K562 (cell line): ENCODE data around the gene LPCAT3. TPM values are rescaled to one million over a fixed set of nuclear protein-coding genes. Genes with fewer than 3 reads are reported as not detected.

Experiments
- ATF1 ChIP-seq, 2 experiments: fragments of 450-650 bp in 1 of 2; IDR thresholded peaks; 2 replicates each; pipeline ENCODE4 v1.6.1; 2016; ENCODE audit warnings: missing compliant biosample characterization in 1 of 2, missing genetic modification characterization in 1 of 2
- BRD9 ChIP-seq: fragments of 450-650 bp; IDR thresholded peaks from 2 replicates; pipeline ENCODE4 v1.6.1; 2018; ENCODE audit warnings: low read depth; ENCODE audit not compliant: partially characterized antibody
- ESRRA ChIP-seq: fragments of 450-650 bp; IDR thresholded peaks from 2 replicates; pipeline ENCODE4 v1.6.1; 2014; ENCODE audit warnings: low read depth, mild to moderate bottlenecking, moderate library complexity, borderline replicate concordance
- HDAC2 ChIP-seq: fragments of 450-650 bp; IDR thresholded peaks from 2 replicates; pipeline ENCODE4 v1.6.1; 2016; ENCODE audit warnings: mild to moderate bottlenecking
- HNRNPUL1 ChIP-seq: fragments of 200-400 bp; formaldehyde crosslinking; IDR thresholded peaks from 2 replicates; pipeline ENCODE4 v1.6.1; 2017; ENCODE audit warnings: low read length
- NCOA1 ChIP-seq: fragments of 450-650 bp; IDR thresholded peaks from 2 replicates; pipeline ENCODE4 v1.6.1; 2016; ENCODE audit warnings: low read depth
- NFRKB ChIP-seq: fragments of 450-650 bp; IDR thresholded peaks from 2 replicates; pipeline ENCODE4 v1.6.1; 2016; ENCODE audit warnings: low read depth
- RCOR1 ChIP-seq, 2 experiments: IDR thresholded peaks; 2 replicates each; pipeline ENCODE4 v1.6.1; 2012; ENCODE audit warnings: low read depth in 2 of 2, low read length in 2 of 2, borderline replicate concordance in 1 of 2, improper control_type of control experiment in 1 of 2
- STAT5A ChIP-seq: IDR thresholded peaks from 2 replicates; pipeline ENCODE4 v1.6.1; 2012; ENCODE audit warnings: low read length, inconsistent platforms, borderline replicate concordance
- TEAD4 ChIP-seq, 2 experiments: sonication (generic) in 1 of 2; formaldehyde crosslinking in 1 of 2; IDR thresholded peaks; 2 replicates each; pipeline versions ENCODE4 v1.6.1 to v1.8.0; 2012 to 2022; ENCODE audit warnings: borderline replicate concordance in 1 of 2, inconsistent platforms in 1 of 2, low read length in 1 of 2, mild to moderate bottlenecking in 1 of 2, missing genetic modification reagents in 1 of 2
- ZEB2 ChIP-seq: fragments of 450-650 bp; IDR thresholded peaks from 2 replicates; pipeline ENCODE4 v1.6.1; 2016
- polyA plus RNA-seq, 8 experiments: library from polyadenylated mRNA; depleted of rRNA in 4 of 8; stranded (reverse) in 5 of 8; unstranded in 3 of 8; fragments of >200 nt; fragmentation: Nextera tagmentation in 2 of 8; fragmentation: Illumina TruSeq in 1 of 8; extraction: Ambion mirVana in 2 of 8; extraction: Trizol in 1 of 8; gene quantifications; 2 replicates each; pipeline versions ENCODE4 v1.2.1 to v1.2.3, GENCODE V29; 2011 to 2014; ENCODE audit warnings: inconsistent platforms in 1 of 8, missing spikeins in 1 of 8
- total RNA-seq, 7 experiments: library from RNA; depleted of rRNA in 6 of 7; stranded (reverse); fragments of >200 nt in 6 of 7; fragmentation: Illumina TruSeq in 2 of 7; extraction: Trizol in 2 of 7; gene quantifications; 2 replicates each; pipeline versions ENCODE4 v1.2.1 to v1.2.3, GENCODE V29; 2011 to 2021; ENCODE audit warnings: low replicate concordance in 1 of 7
- TF ChIP-seq, protein P1 (sequence below), 2 experiments: fragments of 450-650 bp; formaldehyde crosslinking in 1 of 2; IDR thresholded peaks; 2 replicates each; pipeline versions ENCODE4 v1.4.0 to v1.6.1; 2014 to 2020; ENCODE audit warnings: mild to moderate bottlenecking in 2 of 2, borderline replicate concordance in 1 of 2, low read depth in 1 of 2

The LPCAT3 gene
- total and polyA plus RNA-seq, 9 of the 15 experiments (the other 6 are each of a cell fraction or from before 2014, with no cell fraction given), result 4.9 to 52.5 (median 25.3) TPM

DNA sequence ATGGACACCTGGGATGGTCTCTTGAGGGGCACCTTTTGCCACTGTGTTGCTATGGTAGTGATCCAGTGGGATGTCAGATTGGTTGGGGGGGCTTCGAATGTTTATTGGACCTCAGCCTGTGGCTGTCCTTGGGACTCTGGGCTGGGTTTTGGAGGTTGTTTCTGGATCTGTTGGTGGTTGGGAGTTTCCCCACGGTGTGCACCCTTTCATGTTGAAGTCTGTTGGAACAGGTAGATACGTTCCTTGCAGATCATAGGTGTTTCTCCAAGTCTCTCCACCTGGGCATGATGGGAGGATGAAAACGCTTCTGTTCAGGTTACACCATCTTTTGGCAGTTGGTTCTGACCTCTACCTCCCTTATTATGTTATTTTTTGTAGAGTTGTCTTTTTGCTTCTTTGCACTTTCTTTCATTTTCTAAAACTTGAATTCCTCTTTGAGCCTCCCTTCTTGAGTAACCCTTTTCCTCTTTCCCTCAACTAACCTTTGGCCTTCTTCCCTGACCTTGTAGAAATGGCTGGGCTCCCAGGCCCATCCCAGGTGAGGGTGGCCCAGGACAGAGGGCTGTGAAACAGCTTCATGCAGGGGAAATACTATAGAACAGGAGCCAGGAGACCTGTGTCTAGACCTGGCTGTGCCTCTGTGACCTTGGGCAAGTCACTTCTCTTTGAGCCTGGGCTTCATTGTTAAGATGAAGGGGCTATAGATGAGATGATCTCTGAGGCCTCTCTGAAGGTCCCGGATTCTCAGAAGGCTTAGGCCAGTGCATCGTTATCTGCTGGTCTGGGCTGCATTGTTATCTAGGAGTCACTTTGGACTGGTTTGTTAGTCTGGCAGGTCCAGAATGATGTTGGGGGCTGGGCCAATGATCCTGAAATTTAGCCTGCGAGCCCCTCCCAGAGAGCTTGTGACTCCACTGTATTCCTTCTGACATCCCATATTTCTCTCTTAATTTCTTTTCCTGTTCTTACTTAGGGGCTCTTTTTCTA, 88.5 kb downstream of the LPCAT3 start (continued):
- TF ChIP-seq HNRNPUL1 (no peak), ATF1 (CRISPR knock-in tag; IDR thresholded peaks at IDR 0.05) (no peak), ATF1 (tag; IDR thresholded peaks at IDR 0.05) (no peak), NCOA1 (no peak), ESRRA (peak; percentile 88), HDAC2 (0 out of 2 replicates have a peak, but pooled peaks have one; percentile 64), TEAD4 (IDR thresholded peaks at IDR 0.05; ENCODE audit: low read length) (peak; percentile 43; the same call in 1 of the 2 replicates), TEAD4 (CRISPR knock-in tag; IDR thresholded peaks at IDR 0.05; ENCODE audit: borderline replicate concordance) (no peak), STAT5A (peak; percentile 59), NFRKB (0 out of 2 replicates have a peak, but pooled peaks have one; percentile 29), ZEB2 (no peak), BRD9 (no peak), RCOR1 (IDR thresholded peaks at IDR 0.05; ENCODE audit: borderline replicate concordance in 1 of 2, low read depth in 2 of 2, low read length in 2 of 2) (peak in 1 of 2 experiments; percentile 80; a peak in 1 of 4 replicates)
- TF ChIP-seq, protein P1, sequence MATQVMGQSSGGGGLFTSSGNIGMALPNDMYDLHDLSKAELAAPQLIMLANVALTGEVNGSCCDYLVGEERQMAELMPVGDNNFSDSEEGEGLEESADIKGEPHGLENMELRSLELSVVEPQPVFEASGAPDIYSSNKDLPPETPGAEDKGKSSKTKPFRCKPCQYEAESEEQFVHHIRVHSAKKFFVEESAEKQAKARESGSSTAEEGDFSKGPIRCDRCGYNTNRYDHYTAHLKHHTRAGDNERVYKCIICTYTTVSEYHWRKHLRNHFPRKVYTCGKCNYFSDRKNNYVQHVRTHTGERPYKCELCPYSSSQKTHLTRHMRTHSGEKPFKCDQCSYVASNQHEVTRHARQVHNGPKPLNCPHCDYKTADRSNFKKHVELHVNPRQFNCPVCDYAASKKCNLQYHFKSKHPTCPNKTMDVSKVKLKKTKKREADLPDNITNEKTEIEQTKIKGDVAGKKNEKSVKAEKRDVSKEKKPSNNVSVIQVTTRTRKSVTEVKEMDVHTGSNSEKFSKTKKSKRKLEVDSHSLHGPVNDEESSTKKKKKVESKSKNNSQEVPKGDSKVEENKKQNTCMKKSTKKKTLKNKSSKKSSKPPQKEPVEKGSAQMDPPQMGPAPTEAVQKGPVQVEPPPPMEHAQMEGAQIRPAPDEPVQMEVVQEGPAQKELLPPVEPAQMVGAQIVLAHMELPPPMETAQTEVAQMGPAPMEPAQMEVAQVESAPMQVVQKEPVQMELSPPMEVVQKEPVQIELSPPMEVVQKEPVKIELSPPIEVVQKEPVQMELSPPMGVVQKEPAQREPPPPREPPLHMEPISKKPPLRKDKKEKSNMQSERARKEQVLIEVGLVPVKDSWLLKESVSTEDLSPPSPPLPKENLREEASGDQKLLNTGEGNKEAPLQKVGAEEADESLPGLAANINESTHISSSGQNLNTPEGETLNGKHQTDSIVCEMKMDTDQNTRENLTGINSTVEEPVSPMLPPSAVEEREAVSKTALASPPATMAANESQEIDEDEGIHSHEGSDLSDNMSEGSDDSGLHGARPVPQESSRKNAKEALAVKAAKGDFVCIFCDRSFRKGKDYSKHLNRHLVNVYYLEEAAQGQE (IDR thresholded peaks at IDR 0.05; ENCODE audit: borderline replicate concordance), result peak; percentile 32; the same call in 1 of the 2 replicates
- TF ChIP-seq, protein P1 (CRISPR knock-in tag; IDR thresholded peaks at IDR 0.05; ENCODE audit: low read depth), result no peak
